Panc1 (cell line): ENCODE data around the gene TM7SF3. TPM values are rescaled to one million over a fixed set of nuclear protein-coding genes. Genes with fewer than 3 reads are reported as not detected.
A peak's percentile ranks its signal among the peaks of the same experiment; 100 is the strongest.

Experiments
- ATAC-seq: fragments of 200-7000 bp; cut with Tn5 transposase; 2 replicates; pipeline ENCODE4 v1.9.1; 2020; ENCODE audit warnings: mild to moderate bottlenecking, moderate library complexity
- BruUV-seq: library from RNA; stranded (reverse); fragments of 400-500 nt; replicated peaks from 2 replicates; lab custom pipeline; 2021; lab: Mats Ljungman, UMichigan
- CTCF ChIA-PET: fragments of 300-600 bp; sonication (Branson Sonifier 250); formaldehyde crosslinking; loops from one replicate; lab custom pipeline; 2022; ENCODE audit warnings: antibody characterized with exemption; lab: Charles Lee
- POLR2A ChIA-PET: fragments of 300-600 bp; sonication (Branson Sonifier 250); formaldehyde crosslinking; loops from one replicate; lab custom pipeline; 2022; ENCODE audit warnings: antibody characterized with exemption; lab: Charles Lee
- DNase-seq: peaks from one replicate; pipeline ENCODE4 v3.0.0-alpha.2; 2010; ENCODE audit warnings: low read depth, low spot score
- H3K27ac ChIP-seq: 2 replicates; pipeline ENCODE4 v1.5.1; 2011; ENCODE audit warnings: mild to moderate bottlenecking, low read length, inconsistent platforms
- H3K27me3 ChIP-seq: fragments of 200-500 bp; sonication (Bioruptor generic); 2 replicates; pipeline ENCODE4 v1.6.0; 2014; ENCODE audit warnings: low read length, inconsistent platforms; ENCODE audit not compliant: control insufficient read depth, insufficient read depth
- H3K36me3 ChIP-seq: fragments of 200-500 bp; sonication (Bioruptor generic); 2 replicates; pipeline ENCODE4 v1.5.1; 2014; ENCODE audit warnings: inconsistent platforms, mild to moderate bottlenecking, low read length, moderate library complexity; ENCODE audit not compliant: control insufficient read depth, insufficient read depth
- H3K4me1 ChIP-seq: 2 replicates; pipeline ENCODE4 v1.5.1; 2011; ENCODE audit warnings: inconsistent platforms, mild to moderate bottlenecking, low read length, moderate library complexity; ENCODE audit not compliant: control insufficient read depth, insufficient read depth
- H3K4me3 ChIP-seq, 2 experiments: 2 replicates each; pipeline ENCODE4 v1.5.1; 2011 to 2012; ENCODE audit warnings: low read depth in 2 of 2, low read length in 2 of 2, mild to moderate bottlenecking in 2 of 2, inconsistent platforms in 1 of 2, moderate library complexity in 1 of 2
- H3K9me3 ChIP-seq: fragments of 200-500 bp; sonication (Bioruptor generic); 2 replicates; pipeline ENCODE4 v1.5.1; 2014; ENCODE audit warnings: low read depth, mild to moderate bottlenecking, inconsistent platforms, low read length, moderate library complexity; ENCODE audit not compliant: control insufficient read depth, insufficient read depth
- POLR2AphosphoS5 ChIP-seq: IDR thresholded peaks from 2 replicates; pipeline ENCODE4 v1.6.1; 2012; ENCODE audit warnings: mild to moderate bottlenecking, low read depth, low read length, moderate library complexity
- SIN3A ChIP-seq: IDR thresholded peaks from 2 replicates; pipeline ENCODE4 v1.6.1; 2012; ENCODE audit warnings: low read depth, mild to moderate bottlenecking, low read length, moderate library complexity, borderline replicate concordance; ENCODE audit not compliant: insufficient read depth
- TCF7L2 ChIP-seq: IDR thresholded peaks from 2 replicates; pipeline ENCODE4 v1.6.1; 2011; ENCODE audit warnings: mild to moderate bottlenecking, low read depth, low read length, inconsistent platforms
- in situ Hi-C: cut with HindIII; loops from 2 replicates; pipeline ENCODE4 v1.10.0; 2016; ENCODE audit warnings: low sequenced_read_pairs, low pct_unique_long_range_greater_than_20kb
- intact Hi-C: fragments of 100-400 bp; cut with micrococcal nuclease; formaldehyde crosslinking; loops from one replicate; pipeline ENCODE4 v1.10.0; 2022; ENCODE audit not compliant: unreplicated experiment
- total RNA-seq: library from RNA; stranded (reverse); gene quantifications from one replicate; pipeline ENCODE4 v1.2.1, GENCODE V29; 2021; ENCODE audit not compliant: unreplicated experiment
- TF ChIP-seq, protein P1 (sequence below): fragments of 450-650 bp; IDR thresholded peaks from 2 replicates; pipeline ENCODE4 v1.5.1; 2017; ENCODE audit warnings: mild to moderate bottlenecking
- TF ChIP-seq, protein P2 (sequence below), 2 experiments: IDR thresholded peaks; 2 replicates each; pipeline ENCODE4 v1.6.1; 2011 to 2012; ENCODE audit warnings: low read depth in 2 of 2, control low read depth in 1 of 2, low read length in 1 of 2, mild to moderate bottlenecking in 1 of 2, moderate library complexity in 1 of 2; ENCODE audit not compliant: insufficient read depth in 1 of 2

The TM7SF3 gene
- total RNA-seq, 1 experiment from 2014 or later = 59.8 TPM

DNA sequence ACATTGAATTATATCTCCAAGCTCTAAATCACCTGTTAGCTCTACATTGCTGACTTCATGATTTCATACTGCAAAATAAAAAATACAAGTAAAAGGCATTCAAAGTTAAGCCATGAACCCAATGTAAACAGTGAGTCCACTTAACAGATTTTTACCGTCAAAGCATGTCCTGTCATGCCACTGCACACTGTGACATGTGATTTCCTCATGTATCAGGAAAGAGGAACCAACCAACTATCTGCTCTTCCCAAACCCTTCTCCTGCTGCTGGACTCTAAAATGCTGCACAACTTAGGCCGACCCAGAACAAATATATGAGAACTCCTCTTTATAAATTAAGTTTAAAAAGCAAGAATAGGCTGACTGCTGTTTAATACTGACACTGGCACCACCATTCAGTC is 37.5 kb downstream of the TM7SF3 start:
- in situ Hi-C loops = no loop called here
- no TSS peak for BruUV-seq
- Histone ChIP-seq H3K36me3 (no peaks in the 10 kb centered on the region; the same call in 1 of the 2 replicates), H3K9me3 (no peaks in the 10 kb centered on the region), H3K27ac (no peak overlapping the region), H3K4me1 (no peaks in the 10 kb centered on the region), H3K27me3 (no peaks in the 10 kb centered on the region), H3K4me3 (no peak overlapping the region)
- ChIA-PET POLR2A (no interaction called here), CTCF (no interaction called here)
- ATAC-seq (no peak), DNase-seq (no peak)
- intact Hi-C loops = no loop called here
- TF ChIP-seq SIN3A (no peak), TCF7L2 (no peak), POLR2AphosphoS5 (no peak)
- TF ChIP-seq, protein P1, sequence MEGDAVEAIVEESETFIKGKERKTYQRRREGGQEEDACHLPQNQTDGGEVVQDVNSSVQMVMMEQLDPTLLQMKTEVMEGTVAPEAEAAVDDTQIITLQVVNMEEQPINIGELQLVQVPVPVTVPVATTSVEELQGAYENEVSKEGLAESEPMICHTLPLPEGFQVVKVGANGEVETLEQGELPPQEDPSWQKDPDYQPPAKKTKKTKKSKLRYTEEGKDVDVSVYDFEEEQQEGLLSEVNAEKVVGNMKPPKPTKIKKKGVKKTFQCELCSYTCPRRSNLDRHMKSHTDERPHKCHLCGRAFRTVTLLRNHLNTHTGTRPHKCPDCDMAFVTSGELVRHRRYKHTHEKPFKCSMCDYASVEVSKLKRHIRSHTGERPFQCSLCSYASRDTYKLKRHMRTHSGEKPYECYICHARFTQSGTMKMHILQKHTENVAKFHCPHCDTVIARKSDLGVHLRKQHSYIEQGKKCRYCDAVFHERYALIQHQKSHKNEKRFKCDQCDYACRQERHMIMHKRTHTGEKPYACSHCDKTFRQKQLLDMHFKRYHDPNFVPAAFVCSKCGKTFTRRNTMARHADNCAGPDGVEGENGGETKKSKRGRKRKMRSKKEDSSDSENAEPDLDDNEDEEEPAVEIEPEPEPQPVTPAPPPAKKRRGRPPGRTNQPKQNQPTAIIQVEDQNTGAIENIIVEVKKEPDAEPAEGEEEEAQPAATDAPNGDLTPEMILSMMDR = no peak
- TF ChIP-seq, protein P2, sequence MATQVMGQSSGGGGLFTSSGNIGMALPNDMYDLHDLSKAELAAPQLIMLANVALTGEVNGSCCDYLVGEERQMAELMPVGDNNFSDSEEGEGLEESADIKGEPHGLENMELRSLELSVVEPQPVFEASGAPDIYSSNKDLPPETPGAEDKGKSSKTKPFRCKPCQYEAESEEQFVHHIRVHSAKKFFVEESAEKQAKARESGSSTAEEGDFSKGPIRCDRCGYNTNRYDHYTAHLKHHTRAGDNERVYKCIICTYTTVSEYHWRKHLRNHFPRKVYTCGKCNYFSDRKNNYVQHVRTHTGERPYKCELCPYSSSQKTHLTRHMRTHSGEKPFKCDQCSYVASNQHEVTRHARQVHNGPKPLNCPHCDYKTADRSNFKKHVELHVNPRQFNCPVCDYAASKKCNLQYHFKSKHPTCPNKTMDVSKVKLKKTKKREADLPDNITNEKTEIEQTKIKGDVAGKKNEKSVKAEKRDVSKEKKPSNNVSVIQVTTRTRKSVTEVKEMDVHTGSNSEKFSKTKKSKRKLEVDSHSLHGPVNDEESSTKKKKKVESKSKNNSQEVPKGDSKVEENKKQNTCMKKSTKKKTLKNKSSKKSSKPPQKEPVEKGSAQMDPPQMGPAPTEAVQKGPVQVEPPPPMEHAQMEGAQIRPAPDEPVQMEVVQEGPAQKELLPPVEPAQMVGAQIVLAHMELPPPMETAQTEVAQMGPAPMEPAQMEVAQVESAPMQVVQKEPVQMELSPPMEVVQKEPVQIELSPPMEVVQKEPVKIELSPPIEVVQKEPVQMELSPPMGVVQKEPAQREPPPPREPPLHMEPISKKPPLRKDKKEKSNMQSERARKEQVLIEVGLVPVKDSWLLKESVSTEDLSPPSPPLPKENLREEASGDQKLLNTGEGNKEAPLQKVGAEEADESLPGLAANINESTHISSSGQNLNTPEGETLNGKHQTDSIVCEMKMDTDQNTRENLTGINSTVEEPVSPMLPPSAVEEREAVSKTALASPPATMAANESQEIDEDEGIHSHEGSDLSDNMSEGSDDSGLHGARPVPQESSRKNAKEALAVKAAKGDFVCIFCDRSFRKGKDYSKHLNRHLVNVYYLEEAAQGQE (IDR thresholded peaks at IDR 0.05; ENCODE audit: insufficient read depth in 1 of 2, low read depth in 2 of 2, low read length in 1 of 2) = no peak

DNA sequence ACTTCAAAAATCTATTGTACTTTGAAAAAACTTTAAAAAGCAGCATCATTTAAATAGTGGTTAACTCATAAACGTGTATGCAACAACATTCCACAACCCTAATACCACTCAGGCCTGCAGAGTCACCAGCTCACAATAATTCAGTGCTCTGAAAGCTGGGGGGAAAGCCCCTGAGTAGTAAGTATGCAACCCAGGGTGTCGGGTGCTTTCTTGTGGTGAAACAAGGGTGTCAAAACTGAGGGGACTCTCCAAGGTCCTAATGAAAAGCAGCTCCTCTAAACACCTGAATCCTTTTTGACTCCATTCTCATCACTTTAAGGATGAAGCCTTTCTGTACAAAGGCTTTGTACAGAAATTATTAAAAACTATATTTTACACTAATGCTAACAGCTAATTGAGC is 42.2 kb downstream of the TM7SF3 start:
- no peaks in the 10 kb centered on the region for H3K27me3 ChIP-seq
- no peaks in the 10 kb centered on the region for H3K4me1 ChIP-seq
- no TSS peak for BruUV-seq
- H3K36me3 ChIP-seq = peaks cover under 1% of the 10 kb centered on the region
- H3K27ac ChIP-seq = no peak overlapping the region
- TF ChIP-seq, protein P2 (IDR thresholded peaks at IDR 0.05; ENCODE audit: insufficient read depth in 1 of 2, low read depth in 2 of 2, low read length in 1 of 2) = 0 out of 4 replicates have a peak, but pooled peaks of 1 of the 2 experiments have one; percentile 11
- no peak for TF ChIP-seq SIN3A
- TF ChIP-seq, protein P1 = no peak
- no peak overlapping the region for H3K4me3 ChIP-seq
- DNase-seq (no peak), ATAC-seq (no peak)
- intact Hi-C loops = no loop called here
- POLR2A ChIA-PET = no interaction called here
- H3K9me3 ChIP-seq = no peaks in the 10 kb centered on the region
- in situ Hi-C loops = no loop called here
- CTCF ChIA-PET = no interaction called here
